Measurements from ENCODE around the gene SNX32. TPM values are rescaled to one million over a fixed set of nuclear protein-coding genes. Genes with fewer than 3 reads are reported as not detected.

Gene SNX32
- total and polyA plus RNA-seq, 2 donors (not counting 3 experiments of a cell fraction or from before 2014, with no cell fraction given): 0.19 TPM; not detected in 1

DNA sequence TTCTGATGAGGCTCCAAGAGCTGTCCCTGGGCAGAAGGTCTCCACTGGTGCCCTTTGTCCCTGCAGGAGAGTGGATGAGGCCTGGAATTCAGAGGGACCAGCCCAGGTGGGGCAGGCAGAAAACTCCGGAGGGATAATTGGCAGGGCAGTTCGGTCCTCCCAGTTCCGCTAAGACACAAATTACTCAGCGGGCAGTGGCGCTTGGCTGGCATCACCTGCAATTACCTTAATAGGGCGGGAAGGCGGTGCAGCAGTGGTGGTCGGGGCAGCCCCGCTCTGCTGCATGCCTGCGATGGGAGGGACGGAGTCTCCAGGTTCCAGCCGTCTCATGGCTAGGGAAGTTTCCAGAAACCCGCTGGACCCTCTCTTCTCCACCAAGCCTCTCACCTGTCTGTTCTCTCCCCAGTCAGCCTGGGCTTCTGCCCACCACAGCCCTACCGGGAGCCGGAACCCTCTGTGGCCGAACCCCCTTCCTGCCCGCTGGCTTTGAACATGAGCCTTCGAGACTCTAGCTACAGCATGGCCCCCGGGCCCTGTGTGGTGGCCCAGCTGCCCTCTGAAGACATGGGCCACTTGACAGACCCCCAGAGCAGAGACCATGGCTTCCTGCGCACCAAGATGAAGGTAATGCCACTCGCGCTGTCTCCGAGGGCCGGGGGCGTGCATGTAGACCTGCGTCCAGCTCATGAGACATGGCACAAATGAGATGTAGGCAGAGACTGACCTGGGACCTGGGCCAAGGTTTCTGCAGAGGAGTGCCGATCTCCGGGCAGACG is 40.0 kb upstream of the SNX32 start:
- CTCF ChIA-PET: interaction anchor here (0.7 to 6.2 kb wide), 5 partner anchors 9 to 24 kb away, joined by 3 to 71 read pairs (median 4); partner anchors contain the start of gene AP5B1
- Histone ChIP-seq H3K9me3 (replicated peaks; ENCODE audit: control insufficient read depth, insufficient read depth, low read length) (no peaks in the 10 kb centered on the region), H3K36me3 (ENCODE audit: control insufficient read depth in 2 of 2, extremely low read depth in 1 of 2, insufficient read depth in 2 of 2, low read length in 2 of 2) (no peaks in the 10 kb centered on the region), H2AFZ (ENCODE audit: low read depth, low read length) (no peak overlapping the region), H3K79me2 (ENCODE audit: control insufficient read depth, insufficient read depth, low read length) (no peaks in the 10 kb centered on the region), H3K4me3 (replicated peaks in 1 of 3; ENCODE audit: insufficient read depth in 1 of 3, low read depth in 1 of 3, low read length in 3 of 3) (no peak overlapping the region), H4K20me1 (replicated peaks; ENCODE audit: control insufficient read depth, extremely low read depth, insufficient read depth, low read length) (no peaks in the 10 kb centered on the region), H3K27me3 (ENCODE audit: control insufficient read depth in 2 of 2, insufficient read depth in 2 of 2, low read length in 2 of 2) (peaks cover 9 to 13% of the 10 kb centered on the region in 2 experiments), H3K4me1 (ENCODE audit: control insufficient read depth, extremely low read depth, insufficient read depth, low read length) (no peaks in the 10 kb centered on the region), H3K9me1 (replicated peaks; ENCODE audit: control insufficient read depth, extremely low read depth, insufficient read depth, low read length) (no peaks in the 10 kb centered on the region), H3K9ac (replicated peaks; ENCODE audit: extremely low read depth, insufficient read depth, low read length) (no peak overlapping the region), H3K27ac (ENCODE audit: insufficient read depth, low read depth, low read length) (no peak overlapping the region), H3K4me2 (ENCODE audit: insufficient read depth, low read length) (no peak overlapping the region)
- FAIRE-seq (no peak), DNase-seq (ENCODE audit: low read depth, low spot score) (no peak)
- BruUV-seq (replicated peaks): no TSS peak
- POLR2A ChIA-PET: no interaction called here
- TF ChIP-seq JUN (IDR thresholded peaks at IDR 0.05; ENCODE audit: borderline replicate concordance, insufficient read depth, insufficient read length, low read depth) (no peak), GATA2 (IDR thresholded peaks at IDR 0.05; ENCODE audit: insufficient read depth, insufficient read length, low read depth, low read length) (no peak)
- TF ChIP-seq, protein P1, sequence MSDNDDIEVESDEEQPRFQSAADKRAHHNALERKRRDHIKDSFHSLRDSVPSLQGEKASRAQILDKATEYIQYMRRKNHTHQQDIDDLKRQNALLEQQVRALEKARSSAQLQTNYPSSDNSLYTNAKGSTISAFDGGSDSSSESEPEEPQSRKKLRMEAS (IDR thresholded peaks at IDR 0.05; ENCODE audit: insufficient read depth, insufficient read length): no peak
- dilution Hi-C loops (cut with MboI; ENCODE audit: extremely low pct_ligation_motif_present, low sequenced_read_pairs): no loop called here
- intact Hi-C loops (cut with micrococcal nuclease): no loop called here

DNA sequence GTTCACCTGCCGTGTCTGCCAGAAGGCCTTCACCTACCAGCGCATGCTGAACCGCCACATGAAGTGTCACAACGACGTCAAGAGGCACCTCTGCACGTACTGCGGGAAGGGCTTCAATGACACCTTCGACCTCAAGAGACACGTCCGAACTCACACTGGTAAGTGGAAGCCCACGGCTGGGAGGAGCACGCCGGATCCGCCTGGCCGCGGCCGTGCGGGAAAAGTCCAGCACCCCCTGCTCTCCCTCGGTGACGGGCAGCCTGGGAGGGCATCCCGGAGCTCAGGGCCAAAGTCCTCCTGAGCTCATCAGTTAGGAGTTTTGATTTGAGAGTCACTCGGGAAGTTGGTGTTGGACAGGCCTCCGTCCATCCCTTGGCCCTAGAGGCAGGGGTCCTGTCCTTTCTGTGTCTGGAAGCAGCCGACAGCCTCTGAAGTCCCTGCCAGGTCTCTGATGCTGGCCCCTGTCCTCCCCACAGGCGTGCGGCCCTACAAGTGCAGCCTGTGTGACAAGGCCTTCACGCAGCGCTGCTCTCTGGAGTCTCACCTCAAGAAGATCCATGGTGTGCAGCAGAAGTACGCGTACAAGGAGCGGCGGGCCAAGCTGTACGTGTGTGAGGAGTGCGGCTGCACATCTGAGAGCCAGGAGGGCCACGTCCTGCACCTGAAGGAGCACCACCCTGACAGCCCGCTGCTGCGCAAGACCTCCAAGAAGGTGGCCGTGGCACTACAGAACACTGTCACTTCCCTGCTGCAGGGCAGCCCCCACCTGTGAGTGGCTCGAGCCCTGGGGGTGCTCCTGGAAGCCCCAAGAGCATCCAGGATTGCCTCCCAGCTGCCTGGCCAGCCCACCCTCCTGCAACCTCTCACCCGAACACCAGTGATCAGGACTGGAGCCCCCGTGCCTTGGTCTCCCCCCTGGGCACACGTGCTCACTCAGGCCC is 38.9 kb upstream of the SNX32 start:
- Histone ChIP-seq H3K27ac (ENCODE audit: insufficient read depth, low read depth, low read length) (no peak overlapping the region), H3K27me3 (ENCODE audit: control insufficient read depth in 2 of 2, insufficient read depth in 2 of 2, low read length in 2 of 2) (peaks cover 0 to 6% of the 10 kb centered on the region in 2 experiments), H3K4me2 (ENCODE audit: insufficient read depth, low read length) (no peak overlapping the region), H3K9me3 (replicated peaks; ENCODE audit: control insufficient read depth, insufficient read depth, low read length) (no peaks in the 10 kb centered on the region), H3K4me3 (replicated peaks in 1 of 3; ENCODE audit: insufficient read depth in 1 of 3, low read depth in 1 of 3, low read length in 3 of 3) (no peak overlapping the region), H4K20me1 (replicated peaks; ENCODE audit: control insufficient read depth, extremely low read depth, insufficient read depth, low read length) (no peaks in the 10 kb centered on the region), H3K9me1 (replicated peaks; ENCODE audit: control insufficient read depth, extremely low read depth, insufficient read depth, low read length) (no peaks in the 10 kb centered on the region), H3K79me2 (ENCODE audit: control insufficient read depth, insufficient read depth, low read length) (no peaks in the 10 kb centered on the region), H3K4me1 (ENCODE audit: control insufficient read depth, extremely low read depth, insufficient read depth, low read length) (no peaks in the 10 kb centered on the region), H2AFZ (ENCODE audit: low read depth, low read length) (no peak overlapping the region), H3K36me3 (ENCODE audit: control insufficient read depth in 2 of 2, extremely low read depth in 1 of 2, insufficient read depth in 2 of 2, low read length in 2 of 2) (no peaks in the 10 kb centered on the region), H3K9ac (replicated peaks; ENCODE audit: extremely low read depth, insufficient read depth, low read length) (no peak overlapping the region)
- TF ChIP-seq, protein P2, sequence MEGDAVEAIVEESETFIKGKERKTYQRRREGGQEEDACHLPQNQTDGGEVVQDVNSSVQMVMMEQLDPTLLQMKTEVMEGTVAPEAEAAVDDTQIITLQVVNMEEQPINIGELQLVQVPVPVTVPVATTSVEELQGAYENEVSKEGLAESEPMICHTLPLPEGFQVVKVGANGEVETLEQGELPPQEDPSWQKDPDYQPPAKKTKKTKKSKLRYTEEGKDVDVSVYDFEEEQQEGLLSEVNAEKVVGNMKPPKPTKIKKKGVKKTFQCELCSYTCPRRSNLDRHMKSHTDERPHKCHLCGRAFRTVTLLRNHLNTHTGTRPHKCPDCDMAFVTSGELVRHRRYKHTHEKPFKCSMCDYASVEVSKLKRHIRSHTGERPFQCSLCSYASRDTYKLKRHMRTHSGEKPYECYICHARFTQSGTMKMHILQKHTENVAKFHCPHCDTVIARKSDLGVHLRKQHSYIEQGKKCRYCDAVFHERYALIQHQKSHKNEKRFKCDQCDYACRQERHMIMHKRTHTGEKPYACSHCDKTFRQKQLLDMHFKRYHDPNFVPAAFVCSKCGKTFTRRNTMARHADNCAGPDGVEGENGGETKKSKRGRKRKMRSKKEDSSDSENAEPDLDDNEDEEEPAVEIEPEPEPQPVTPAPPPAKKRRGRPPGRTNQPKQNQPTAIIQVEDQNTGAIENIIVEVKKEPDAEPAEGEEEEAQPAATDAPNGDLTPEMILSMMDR (IDR thresholded peaks at IDR 0.05; ENCODE audit: extremely low read depth in 1 of 2, insufficient read depth in 1 of 2, low read depth in 1 of 2, low read length in 2 of 2): no peak
- TF ChIP-seq EZH2 (IDR thresholded peaks at IDR 0.05; ENCODE audit: borderline replicate concordance, low read depth, low read length, severe bottlenecking) (no peak), MYC (IDR thresholded peaks at IDR 0.05; ENCODE audit: low read depth, low read length) (no peak), POLR2A (IDR thresholded peaks at IDR 0.05; ENCODE audit: low read depth, low read length) (no peak), JUN (IDR thresholded peaks at IDR 0.05; ENCODE audit: borderline replicate concordance, insufficient read depth, insufficient read length, low read depth) (no peak), FOS (IDR thresholded peaks at IDR 0.05; ENCODE audit: borderline replicate concordance, insufficient read depth, low read length) (no peak), POLR2AphosphoS5 (IDR thresholded peaks at IDR 0.05; ENCODE audit: insufficient read depth, low read depth, low read length) (no peak), GATA2 (IDR thresholded peaks at IDR 0.05; ENCODE audit: insufficient read depth, insufficient read length, low read depth, low read length) (no peak)
- TF ChIP-seq, protein P1 (IDR thresholded peaks at IDR 0.05; ENCODE audit: insufficient read depth, insufficient read length): no peak
- DNase-seq (ENCODE audit: low read depth, low spot score) (no peak), FAIRE-seq (no peak)
- POLR2A ChIA-PET: no interaction called here
- dilution Hi-C loops (cut with MboI; ENCODE audit: extremely low pct_ligation_motif_present, low sequenced_read_pairs): no loop called here
- no TSS peak for BruUV-seq (replicated peaks)
- intact Hi-C loops (cut with micrococcal nuclease): no loop called here
- CTCF ChIA-PET: interaction anchor here (0.7 to 1.0 kb wide), 5 partner anchors 10 to 25 kb away, joined by 3 to 5 read pairs (median 3); no protein-coding TSS in a partner anchor

Data from endothelial cell of umbilical vein (primary cell).